HepG2 (cell line): ENCODE data around the gene TMPRSS15. TPM values are rescaled to one million over a fixed set of nuclear protein-coding genes. Genes with fewer than 3 reads are reported as not detected.

Experiments used
- ATAC-seq: fragments of 200-7000 bp; cut with Tn5 transposase; 3 replicates; pipeline ENCODE4 v1.9.1; 2020; ENCODE audit warnings: mild to moderate bottlenecking, moderate library complexity
- BruUV-seq: library from RNA; stranded (reverse); fragments of 400-500 nt; replicated peaks from 2 replicates; lab custom pipeline; 2021; lab: Mats Ljungman, UMichigan
- CTCF ChIA-PET: fragments of 300-600 bp; formaldehyde crosslinking; extraction: SDS; loops from one replicate; lab custom pipeline; 2021; ENCODE audit warnings: low total read pairs, inconsistent platforms, low intra/inter-chr PET ratio; lab: Yijun Ruan, JAX
- POLR2A ChIA-PET: fragments of 350-600 bp; sonication (Branson Sonifier 250); formaldehyde crosslinking; loops from one replicate; lab custom pipeline; 2020; ENCODE audit warnings: antibody characterized with exemption, inconsistent platforms; lab: Yijun Ruan, JAX
- DNase-seq: peaks from one replicate; pipeline ENCODE4 v3.0.0-alpha.2; 2015; ENCODE audit warnings: low spot score
- FAIRE-seq: peaks from 3 replicates; lab custom pipeline; 2011; peaks lifted over from hg19 to GRCh38; lab: Jason Lieb, UNC
- H2AFZ ChIP-seq: one replicate; pipeline ENCODE4 v1.6.1; 2011; ENCODE audit warnings: low read length, inconsistent platforms
- H3K27ac ChIP-seq: fragments of 300-600 bp; 3 replicates; pipeline ENCODE4 v1.8.0; 2011; ENCODE audit warnings: mixed run types, mild to moderate bottlenecking, mixed read lengths, low read length, inconsistent platforms; ENCODE audit not compliant: insufficient read depth; ENCODE audit errors: extremely low read length
- H3K27me3 ChIP-seq, 2 experiments: fragments of 200-600 bp in 1 of 2; 2 replicates in 1 of 2; 3 replicates in 1 of 2; pipeline versions ENCODE4 v1.6.0 to v1.8.0; 2011; ENCODE audit warnings: low read length in 2 of 2, mild to moderate bottlenecking in 2 of 2, moderate library complexity in 2 of 2, inconsistent platforms in 1 of 2; ENCODE audit not compliant: insufficient read depth in 2 of 2, control insufficient read depth in 1 of 2
- H3K36me3 ChIP-seq, 2 experiments: fragments of 200-600 bp in 1 of 2; replicated peaks in 1 of 2; 2 replicates in 1 of 2; 3 replicates in 1 of 2; pipeline versions ENCODE4 v1.5.1 to v1.8.0; 2011; ENCODE audit warnings: low read length in 2 of 2, inconsistent platforms in 1 of 2; ENCODE audit not compliant: insufficient read depth in 2 of 2, control insufficient read depth in 1 of 2
- H3K4me1 ChIP-seq: 2 replicates; pipeline ENCODE4 v1.5.1; 2012; ENCODE audit warnings: low read length, inconsistent platforms; ENCODE audit not compliant: insufficient read depth
- H3K4me2 ChIP-seq: 2 replicates; pipeline ENCODE4 v1.6.0; 2011; ENCODE audit warnings: low read depth, low read length, inconsistent platforms
- H3K4me3 ChIP-seq, 3 experiments: fragments of 200-600 bp in 1 of 3; sonication (generic), shearing (Covaris generic) in 1 of 3; replicated peaks in 1 of 3; 2 replicates each; pipeline ENCODE4 v1.5.1; 2011 to 2016; ENCODE audit warnings: low read length in 3 of 3, inconsistent platforms in 2 of 3, low read depth in 2 of 3, mild to moderate bottlenecking in 2 of 3, control low read depth in 1 of 3, mixed read lengths in 1 of 3; ENCODE audit not compliant: insufficient read depth in 1 of 3
- H3K79me2 ChIP-seq: one replicate; pipeline ENCODE4 v1.6.1; 2011; ENCODE audit warnings: low read length, inconsistent platforms; ENCODE audit not compliant: insufficient read depth
- H3K9ac ChIP-seq: 2 replicates; pipeline ENCODE4 v1.6.0; 2011; ENCODE audit warnings: mild to moderate bottlenecking, low read depth, low read length, inconsistent platforms; ENCODE audit not compliant: insufficient read depth
- H3K9me3 ChIP-seq: 2 replicates; pipeline ENCODE4 v1.5.1; 2012; ENCODE audit warnings: mild to moderate bottlenecking, low read length
- H4K20me1 ChIP-seq: 2 replicates; pipeline ENCODE4 v1.6.0; 2011; ENCODE audit warnings: inconsistent platforms, mild to moderate bottlenecking, low read length, moderate library complexity; ENCODE audit not compliant: insufficient read depth
- AFF4 ChIP-seq: sonication (generic); formaldehyde crosslinking; IDR thresholded peaks from 2 replicates; pipeline ENCODE4 v1.4.0; 2020; ENCODE audit warnings: missing genetic modification reagents
- MBNL3 ChIP-seq: fragments of 250-450 bp; sonication (Bioruptor Pico); conservative IDR thresholded peaks from 2 replicates; pipeline ENCODE4 v1.8.0; 2022; ENCODE audit warnings: mild to moderate bottlenecking, inconsistent platforms
- ZBTB21 ChIP-seq: sonication (generic); formaldehyde crosslinking; IDR thresholded peaks from 2 replicates; pipeline ENCODE4 v1.4.0; 2020; ENCODE audit warnings: missing genetic modification reagents
- ZNF160 ChIP-seq: sonication (generic); formaldehyde crosslinking; IDR thresholded peaks from 2 replicates; pipeline ENCODE4 v1.8.0; 2022; ENCODE audit warnings: mild to moderate bottlenecking, inconsistent platforms, missing genetic modification reagents
- ZNF18 ChIP-seq: sonication (generic); formaldehyde crosslinking; IDR thresholded peaks from 2 replicates; pipeline ENCODE4 v1.8.0; 2022; ENCODE audit warnings: mild to moderate bottlenecking, missing genetic modification reagents; ENCODE audit not compliant: insufficient replicate concordance
- ZNF274 ChIP-seq: sonication (generic); formaldehyde crosslinking; IDR thresholded peaks from 2 replicates; pipeline ENCODE4 v1.5.1; 2020; ENCODE audit warnings: mild to moderate bottlenecking, missing genetic modification reagents
- ZNF414 ChIP-seq: sonication (generic); formaldehyde crosslinking; IDR thresholded peaks from 2 replicates; pipeline ENCODE4 v1.5.0; 2020; ENCODE audit warnings: missing genetic modification reagents
- ZNF562 ChIP-seq: sonication (generic); formaldehyde crosslinking; IDR thresholded peaks from 2 replicates; pipeline ENCODE4 v1.8.0; 2022; ENCODE audit warnings: missing genetic modification reagents, borderline replicate concordance
- ZNF614 ChIP-seq: IDR thresholded peaks from 2 replicates; pipeline ENCODE4 v1.6.1; 2018; ENCODE audit warnings: missing biosample characterization, missing genetic modification reagents, inconsistent platforms, borderline replicate concordance
- WGBS: methylation state at CpG from one replicate; pipeline ENCODE4 v1.1.6; 2017; ENCODE audit warnings: low lambda C conversion rate; 5-methylcytosine and 5-hydroxymethylcytosine counted together
- in situ Hi-C: cut with HindIII; loops from 2 replicates; pipeline ENCODE4 v1.10.0; 2017; ENCODE audit warnings: low pct_unique_long_range_greater_than_20kb; ENCODE audit not compliant: extremely low pct_ligation_motif_present
- intact Hi-C: fragments of 100-400 bp; cut with micrococcal nuclease; formaldehyde crosslinking; loops from one replicate; pipeline ENCODE4 v1.10.0; 2022; ENCODE audit not compliant: unreplicated experiment
- polyA plus RNA-seq, 8 experiments: library from polyadenylated mRNA; depleted of rRNA in 3 of 8; stranded (reverse) in 7 of 8; unstranded in 1 of 8; fragments of >200 nt; fragmentation: Illumina TruSeq in 4 of 8; extraction: Trizol in 4 of 8; gene quantifications; 2 replicates each; pipeline versions ENCODE4 v1.2.1 to v1.2.3, GENCODE V29; 2011 to 2016; ENCODE audit warnings: low read depth in 4 of 8, missing spikeins in 1 of 8, mixed read lengths in 1 of 8; ENCODE audit not compliant: insufficient read depth in 1 of 8
- total RNA-seq, 5 experiments: library from RNA; depleted of rRNA; stranded (reverse); fragments of >200 nt; fragmentation: Illumina TruSeq; extraction: Trizol; gene quantifications; 2 replicates each; pipeline ENCODE4 v1.2.3, GENCODE V29; 2016; ENCODE audit warnings: low read depth in 1 of 5
- TF ChIP-seq, protein P1 (sequence below): sonication (generic); formaldehyde crosslinking; IDR thresholded peaks from 2 replicates; pipeline ENCODE4 v1.4.0; 2020; ENCODE audit warnings: missing genetic modification reagents, borderline replicate concordance

Gene TMPRSS15
- total and polyA plus RNA-seq, 2 of the 13 experiments (the other 11 are each of a cell fraction or from before 2014, with no cell fraction given) = not detected

DNA sequence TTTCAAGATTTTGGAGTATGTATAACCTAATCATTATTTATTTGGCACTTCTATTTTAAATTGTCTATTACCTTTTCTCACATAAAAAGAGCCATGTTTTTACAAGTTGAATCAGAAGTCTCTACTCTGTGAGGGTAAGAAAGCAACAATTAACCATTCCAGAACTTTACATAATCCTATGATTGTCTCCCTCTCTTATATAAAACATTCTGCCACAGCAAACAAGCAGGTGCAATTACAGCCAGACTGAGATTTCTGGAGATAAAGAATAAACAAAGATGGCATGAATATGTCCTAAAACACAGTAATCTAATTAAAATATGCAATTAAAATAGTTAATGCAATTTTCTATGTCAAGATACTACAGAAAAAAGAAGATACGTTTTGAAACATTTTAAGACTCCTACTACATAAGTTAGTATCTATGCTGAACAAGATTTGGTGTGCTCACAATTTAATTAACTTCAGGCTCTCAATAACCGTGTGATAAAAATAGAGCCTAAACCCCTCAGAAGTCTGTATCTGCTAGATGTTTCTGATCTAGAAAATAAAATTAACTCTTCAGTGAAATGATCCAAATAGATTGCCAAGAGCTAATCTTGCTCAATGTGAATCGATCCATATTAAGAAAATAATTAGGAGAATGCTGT is 13.7 kb upstream of the TMPRSS15 start:
- no peak for ATAC-seq

More for the DNA sequence above, 13.7 kb upstream of the TMPRSS15 start:
- in situ Hi-C loops = no loop called here
- CTCF ChIA-PET = no interaction called here
- no peaks in the 10 kb centered on the region for H3K79me2 ChIP-seq
- H3K36me3 ChIP-seq = no peaks in the 10 kb centered on the region
- H3K27ac ChIP-seq = no peak overlapping the region
- H2AFZ ChIP-seq = no peak overlapping the region
- no peaks in the 10 kb centered on the region for H3K27me3 ChIP-seq
- DNase-seq (no peak), FAIRE-seq (no peak)
- H3K4me2 ChIP-seq = no peak overlapping the region
- WGBS = 2% methylated on average over 3 of the region's 3 CpGs
- POLR2A ChIA-PET = no interaction called here
- H3K4me1 ChIP-seq = no peaks in the 10 kb centered on the region
- no peak overlapping the region for H3K4me3 ChIP-seq
- intact Hi-C loops = no loop called here
- TF ChIP-seq AFF4 (CRISPR knock-in tag) (no peak), ZNF414 (CRISPR knock-in tag) (no peak), ZNF274 (no peak), MBNL3 (CRISPR knock-in tag) (no peak), ZNF160 (CRISPR knock-in tag) (no peak), ZNF562 (CRISPR knock-in tag) (no peak), ZNF614 (CRISPR knock-in tag) (no peak), ZNF18 (CRISPR knock-in tag) (no peak), ZBTB21 (CRISPR knock-in tag) (no peak)
- TF ChIP-seq, protein P1, sequence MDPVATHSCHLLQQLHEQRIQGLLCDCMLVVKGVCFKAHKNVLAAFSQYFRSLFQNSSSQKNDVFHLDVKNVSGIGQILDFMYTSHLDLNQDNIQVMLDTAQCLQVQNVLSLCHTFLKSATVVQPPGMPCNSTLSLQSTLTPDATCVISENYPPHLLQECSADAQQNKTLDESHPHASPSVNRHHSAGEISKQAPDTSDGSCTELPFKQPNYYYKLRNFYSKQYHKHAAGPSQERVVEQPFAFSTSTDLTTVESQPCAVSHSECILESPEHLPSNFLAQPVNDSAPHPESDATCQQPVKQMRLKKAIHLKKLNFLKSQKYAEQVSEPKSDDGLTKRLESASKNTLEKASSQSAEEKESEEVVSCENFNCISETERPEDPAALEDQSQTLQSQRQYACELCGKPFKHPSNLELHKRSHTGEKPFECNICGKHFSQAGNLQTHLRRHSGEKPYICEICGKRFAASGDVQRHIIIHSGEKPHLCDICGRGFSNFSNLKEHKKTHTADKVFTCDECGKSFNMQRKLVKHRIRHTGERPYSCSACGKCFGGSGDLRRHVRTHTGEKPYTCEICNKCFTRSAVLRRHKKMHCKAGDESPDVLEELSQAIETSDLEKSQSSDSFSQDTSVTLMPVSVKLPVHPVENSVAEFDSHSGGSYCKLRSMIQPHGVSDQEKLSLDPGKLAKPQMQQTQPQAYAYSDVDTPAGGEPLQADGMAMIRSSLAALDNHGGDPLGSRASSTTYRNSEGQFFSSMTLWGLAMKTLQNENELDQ (CRISPR knock-in tag) = no peak
- H3K9ac ChIP-seq = no peak overlapping the region
- H3K9me3 ChIP-seq = peaks cover 72% of the 10 kb centered on the region
- H4K20me1 ChIP-seq = no peaks in the 10 kb centered on the region
- no TSS peak for BruUV-seq
